Lower lobe of right lung (tissue), 2 donors: ENCODE measurements around the gene FRZB. TPM values are rescaled to one million over a fixed set of nuclear protein-coding genes. Genes with fewer than 3 reads are reported as not detected.

Experiments
- ATAC-seq, 2 donors: fragments of 200-7000 bp; cut with Tn5 transposase; one replicate each; pipeline ENCODE4 v1.9.1; 2020 to 2022; ENCODE audit warnings: mild to moderate bottlenecking in 2 of 2, moderate library complexity in 2 of 2
- DNase-seq: peaks from one replicate; pipeline ENCODE4 v3.0.0-alpha.2; 2020
- H3K27ac ChIP-seq: fragments of 200-600 bp; one replicate; pipeline ENCODE4 v1.8.0; 2022
- H3K27me3 ChIP-seq: fragments of 200-600 bp; one replicate; pipeline ENCODE4 v1.8.0; 2022; ENCODE audit warnings: low read depth
- H3K36me3 ChIP-seq: fragments of 200-600 bp; one replicate; pipeline ENCODE4 v1.8.0; 2022; ENCODE audit warnings: mild to moderate bottlenecking
- H3K4me1 ChIP-seq: fragments of 200-600 bp; one replicate; pipeline ENCODE4 v1.8.0; 2022
- H3K4me3 ChIP-seq: fragments of 200-600 bp; one replicate; pipeline ENCODE4 v1.8.0; 2022; ENCODE audit warnings: mild to moderate bottlenecking
- H3K9me3 ChIP-seq: fragments of 200-600 bp; one replicate; pipeline ENCODE4 v1.8.0; 2022
- intact Hi-C: fragments of 100-400 bp; cut with DNase I; formaldehyde crosslinking; loops from one replicate; pipeline ENCODE4 v1.11.0; 2022
- total RNA-seq: library from RNA; stranded (reverse); fragmentation: NEBNext Ultra II Directional; extraction: Animal tissue kit (Norgen Biotek cat#: 25700); gene quantifications from one replicate; pipeline ENCODE4 v1.2.1, GENCODE V29; 2021
- TF ChIP-seq, protein P1 (sequence below): fragments of 200-600 bp; IDR thresholded peaks from one replicate; pipeline ENCODE4 v1.8.0; 2022; ENCODE audit warnings: antibody characterized with exemption, mild to moderate bottlenecking
- donor health status: DM: no; HTN: yes; CAD: no; lungs with severe emphysema.

Gene FRZB
- total RNA-seq, 1 donor from 2014 or later, result 2.9 TPM

DNA sequence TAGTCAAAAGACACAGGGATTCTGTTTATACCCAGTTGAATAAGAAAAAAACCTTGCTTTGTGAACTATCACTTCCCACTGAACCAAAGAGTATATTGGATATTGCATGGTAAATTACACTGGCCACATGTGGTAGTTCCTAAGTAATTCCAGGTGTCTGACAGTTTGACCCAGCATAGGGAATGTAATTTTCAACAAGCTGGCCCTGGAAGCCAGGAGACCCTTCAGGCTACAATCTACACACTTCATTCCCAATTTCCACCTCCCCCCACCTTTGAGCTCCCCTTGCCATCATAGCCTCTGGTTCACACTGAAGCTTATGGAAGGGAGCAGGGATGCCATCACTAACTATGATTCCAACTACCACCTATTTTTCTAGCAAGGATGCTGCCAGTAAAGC, 2.8 kb downstream of the FRZB start:
- Histone ChIP-seq H3K4me3 (no peak overlapping the region), H3K36me3 (no peaks in the 10 kb centered on the region), H3K27ac (no peak overlapping the region)

DNA sequence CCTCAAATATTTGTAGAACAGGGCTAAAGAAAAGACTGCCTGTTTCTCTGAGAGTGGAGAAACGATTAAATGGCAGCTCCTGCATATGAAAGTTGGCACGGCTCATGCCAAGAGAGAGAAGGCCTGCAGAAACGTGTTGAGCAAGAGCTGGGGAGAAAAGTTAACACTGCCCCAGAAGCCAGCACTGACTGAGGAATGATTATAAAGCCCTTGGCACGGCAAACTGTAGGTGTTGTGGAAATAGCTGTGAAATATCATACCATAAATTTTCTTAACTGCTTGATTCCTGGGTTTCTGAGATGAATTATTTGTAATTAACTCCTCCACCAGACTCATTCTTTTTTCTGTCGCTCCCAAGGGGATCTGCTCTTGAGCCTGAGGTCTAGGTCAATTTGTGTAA, 4.3 kb downstream of the FRZB start:
- H3K27ac ChIP-seq, result no peak overlapping the region
- no peaks in the 10 kb centered on the region for H3K9me3 ChIP-seq
- peaks cover 12% of the 10 kb centered on the region for H3K4me1 ChIP-seq
- intact Hi-C loops, result no loop called here
- H3K36me3 ChIP-seq, result no peaks in the 10 kb centered on the region
- no peak for DNase-seq
- peaks cover 25% of the 10 kb centered on the region for H3K27me3 ChIP-seq
- ATAC-seq, result no peak
- TF ChIP-seq, protein P1, sequence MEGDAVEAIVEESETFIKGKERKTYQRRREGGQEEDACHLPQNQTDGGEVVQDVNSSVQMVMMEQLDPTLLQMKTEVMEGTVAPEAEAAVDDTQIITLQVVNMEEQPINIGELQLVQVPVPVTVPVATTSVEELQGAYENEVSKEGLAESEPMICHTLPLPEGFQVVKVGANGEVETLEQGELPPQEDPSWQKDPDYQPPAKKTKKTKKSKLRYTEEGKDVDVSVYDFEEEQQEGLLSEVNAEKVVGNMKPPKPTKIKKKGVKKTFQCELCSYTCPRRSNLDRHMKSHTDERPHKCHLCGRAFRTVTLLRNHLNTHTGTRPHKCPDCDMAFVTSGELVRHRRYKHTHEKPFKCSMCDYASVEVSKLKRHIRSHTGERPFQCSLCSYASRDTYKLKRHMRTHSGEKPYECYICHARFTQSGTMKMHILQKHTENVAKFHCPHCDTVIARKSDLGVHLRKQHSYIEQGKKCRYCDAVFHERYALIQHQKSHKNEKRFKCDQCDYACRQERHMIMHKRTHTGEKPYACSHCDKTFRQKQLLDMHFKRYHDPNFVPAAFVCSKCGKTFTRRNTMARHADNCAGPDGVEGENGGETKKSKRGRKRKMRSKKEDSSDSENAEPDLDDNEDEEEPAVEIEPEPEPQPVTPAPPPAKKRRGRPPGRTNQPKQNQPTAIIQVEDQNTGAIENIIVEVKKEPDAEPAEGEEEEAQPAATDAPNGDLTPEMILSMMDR, result no peak
- H3K4me3 ChIP-seq, result no peak overlapping the region

More for the DNA sequence above, 2.8 kb downstream of the FRZB start:
- Histone ChIP-seq H3K9me3 (no peaks in the 10 kb centered on the region), H3K27me3 (peaks cover 28% of the 10 kb centered on the region), H3K4me1 (peaks cover 15% of the 10 kb centered on the region)
- ATAC-seq (no peak), DNase-seq (no peak)
- intact Hi-C loops, result no loop called here
- TF ChIP-seq, protein P1, result no peak

DNA sequence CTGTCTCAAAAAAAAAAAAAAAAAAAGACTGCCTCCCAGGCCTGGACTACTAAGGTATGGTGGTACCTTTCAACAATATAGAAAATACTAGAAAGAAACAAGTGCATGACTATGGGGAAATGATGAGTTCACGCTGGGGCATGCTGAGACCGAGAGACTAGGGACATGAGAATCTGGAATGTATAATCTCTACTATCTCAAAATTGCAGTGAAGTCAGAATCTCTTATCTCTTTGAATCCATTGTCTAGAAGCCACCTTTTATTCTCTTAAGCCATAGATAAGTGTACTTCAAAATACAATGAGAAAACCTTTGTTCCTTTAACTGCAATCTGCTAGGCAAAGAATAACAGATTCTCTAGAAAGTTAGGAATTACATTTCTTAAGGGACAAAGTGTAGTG, 5.6 kb downstream of the FRZB start:
- H3K27me3 ChIP-seq, result peaks cover 14% of the 10 kb centered on the region
- no peak for ATAC-seq

DNA sequence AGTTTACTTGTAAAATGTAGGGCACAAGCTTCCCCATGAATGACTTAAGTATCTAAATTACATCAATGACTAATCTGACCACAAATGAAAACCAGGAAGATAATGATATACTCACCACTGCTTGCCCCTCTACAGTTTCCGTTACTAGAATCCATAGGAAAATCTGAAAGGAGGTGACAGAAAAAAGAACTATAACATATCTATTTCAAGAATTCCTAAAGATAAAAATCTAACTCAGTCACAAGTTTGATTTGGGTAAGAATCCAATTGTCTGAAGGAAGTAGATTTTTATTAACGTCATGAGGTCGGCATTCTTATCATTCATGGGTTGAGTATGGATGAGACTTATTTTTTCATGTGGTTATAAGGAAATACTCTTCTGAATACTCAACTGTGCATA, 7.8 kb downstream of the FRZB start:
- no peaks in the 10 kb centered on the region for H3K36me3 ChIP-seq
- TF ChIP-seq, protein P1, result no peak
- H3K4me3 ChIP-seq, result no peak overlapping the region
- H3K9me3 ChIP-seq, result no peaks in the 10 kb centered on the region
- H3K4me1 ChIP-seq, result no peaks in the 10 kb centered on the region
- H3K27ac ChIP-seq, result no peak overlapping the region
- intact Hi-C loops, result no loop called here
- no peaks in the 10 kb centered on the region for H3K27me3 ChIP-seq
- DNase-seq, result no peak
- ATAC-seq, result no peak

More for the DNA sequence above, 5.6 kb downstream of the FRZB start:
- Histone ChIP-seq H3K4me3 (no peak overlapping the region), H3K36me3 (no peaks in the 10 kb centered on the region), H3K27ac (no peak overlapping the region), H3K4me1 (peaks cover 1% of the 10 kb centered on the region), H3K9me3 (no peaks in the 10 kb centered on the region)
- intact Hi-C loops, result no loop called here
- TF ChIP-seq, protein P1, result no peak
- no peak for DNase-seq

DNA sequence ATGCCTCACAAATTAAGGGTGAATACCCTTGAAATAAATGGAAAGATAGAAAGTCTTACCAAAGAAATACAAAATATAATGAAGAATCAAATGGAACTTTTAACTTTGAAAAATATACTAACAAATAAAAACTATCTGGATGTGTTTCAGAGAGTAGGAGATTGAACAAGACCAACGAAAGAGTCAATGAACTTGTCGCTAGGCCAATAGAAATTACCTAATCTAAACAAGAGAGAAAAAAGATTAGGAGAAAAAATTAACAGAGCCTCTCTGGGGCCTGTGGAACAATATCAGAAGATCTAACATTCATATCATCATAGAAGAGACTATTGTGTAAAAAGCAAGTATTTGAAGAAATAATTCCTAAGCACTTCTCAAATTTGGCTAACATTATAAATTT, 11.1 kb downstream of the FRZB start:
- ATAC-seq (no peak), DNase-seq (no peak)
- H3K36me3 ChIP-seq, result no peaks in the 10 kb centered on the region
- H3K27me3 ChIP-seq, result no peaks in the 10 kb centered on the region
- no peak overlapping the region for H3K4me3 ChIP-seq
- intact Hi-C loops, result no loop called here
- H3K27ac ChIP-seq, result no peak overlapping the region
- H3K4me1 ChIP-seq, result no peaks in the 10 kb centered on the region
- H3K9me3 ChIP-seq, result no peaks in the 10 kb centered on the region
- TF ChIP-seq, protein P1, result no peak
